Heart left ventricle (tissue), 16 donors: Measurements from ENCODE around the gene FDCSP. TPM values are rescaled to one million over a fixed set of nuclear protein-coding genes. Genes with fewer than 3 reads are reported as not detected.

Experiments
- ATAC-seq, 4 donors: fragments of 200-7000 bp; cut with Tn5 transposase; one replicate each; pipeline ENCODE4 v1.9.1; 2020 to 2022; ENCODE audit warnings: moderate library complexity in 4 of 4, mild to moderate bottlenecking in 3 of 4, moderate number of reproducible peaks in 1 of 4
- DNase-seq, 5 donors: peaks; one replicate each; pipeline ENCODE4 v3.0.0-alpha.2; 2020
- H3K27ac ChIP-seq, 12 donors: fragments of 200-600 bp; sonication (generic) in 4 of 12; one replicate each; pipeline versions ENCODE4 v1.5.0 to v1.8.0; 2016 to 2022; ENCODE audit warnings: mild to moderate bottlenecking in 2 of 12
- H3K27me3 ChIP-seq, 9 donors: fragments of 200-600 bp; sonication (generic) in 2 of 9; one replicate each; pipeline versions ENCODE4 v1.5.1 to v1.8.0; 2016 to 2022; ENCODE audit warnings: mild to moderate bottlenecking in 3 of 9
- H3K36me3 ChIP-seq, 9 donors: fragments of 200-600 bp; sonication (generic) in 2 of 9; one replicate each; pipeline versions ENCODE4 v1.5.0 to v1.8.0; 2018 to 2022; ENCODE audit warnings: mild to moderate bottlenecking in 2 of 9
- H3K4me1 ChIP-seq, 12 donors: fragments of 200-600 bp; sonication (generic) in 4 of 12; one replicate each; pipeline versions ENCODE4 v1.5.0 to v1.8.0; 2016 to 2022; ENCODE audit warnings: mild to moderate bottlenecking in 3 of 12
- H3K4me3 ChIP-seq, 12 donors: fragments of 200-600 bp; sonication (generic) in 4 of 12; one replicate each; pipeline versions ENCODE4 v1.5.0 to v1.8.0; 2017 to 2022; ENCODE audit warnings: mild to moderate bottlenecking in 9 of 12, moderate library complexity in 4 of 12
- H3K9me3 ChIP-seq, 12 donors: fragments of 200-600 bp; sonication (generic) in 4 of 12; one replicate each; pipeline versions ENCODE4 v1.5.0 to v1.8.0; 2016 to 2022; ENCODE audit warnings: mild to moderate bottlenecking in 1 of 12
- POLR2A ChIP-seq, 2 donors: fragments of 450-650 bp; IDR thresholded peaks; one replicate each; pipeline ENCODE4 v1.6.1; 2017; ENCODE audit warnings: antibody characterized with exemption in 2 of 2, mild to moderate bottlenecking in 2 of 2, moderate library complexity in 2 of 2
- WGBS, 4 donors: extraction: QIAGEN DNeasy Blood & Tissue Kit in 2 of 4; methylation state at CpG; one replicate each; pipeline versions ENCODE4 v1.1.5 to v1.1.7; 2013 to 2018; 5-methylcytosine and 5-hydroxymethylcytosine counted together
- intact Hi-C, 10 donors: fragments of 100-400 bp; cut with DNase I; formaldehyde crosslinking; loops; one replicate each; pipeline versions ENCODE4 v1.11.1 to v1.14.2; 2022
- polyA plus RNA-seq, 2 donors: library from polyadenylated mRNA; stranded (reverse); fragments of 200-250 nt; gene quantifications; one replicate each; pipeline ENCODE4 v1.2.3, GENCODE V29; 2013
- total RNA-seq, 9 donors: library from RNA; depleted of rRNA in 2 of 9; stranded (reverse); fragments of >200 nt in 2 of 9; fragmentation: NEBNext Ultra II Directional in 3 of 9; extraction: Animal tissue kit (Norgen Biotek cat#: 25700) in 3 of 9; gene quantifications; one replicate each; pipeline versions ENCODE4 v1.1.0 to v1.2.4, GENCODE V29; 2016 to 2023
- TF ChIP-seq, protein P1 (sequence below), 12 donors: fragments of 200-600 bp; sonication (generic) in 4 of 12; IDR thresholded peaks; one replicate each; pipeline versions ENCODE4 v1.5.0 to v1.8.0; 2018 to 2022; ENCODE audit warnings: antibody characterized with exemption in 12 of 12, mild to moderate bottlenecking in 5 of 12
- donor health status: ischemic (EF 13 %, LVEDD 7.1; RV severe dilation, severe dysfunction).
- donor health status: healthy with polysubstance abuse.
- donor health status: DM: no; HTN: yes; CAD: no.
- donor health status: DM: no; HTN: no; CAD: no.
- donor health status: ischemic (EF 25% LVEDD 6.9; RV normal size, moderate dysfunction).
- donor health status: ischemic (EF 25% LVEDD 5.7; RV mildly dilated, moderate dysfunction).
- donor health status: healthy.
- donor health status: DM: yes; HTN: yes; CAD: no.
- donor health status: ischemic (EF 35%, LVEDD 5.7; RV mildly dilated, moderate dysfunction).
- donor health status: nonischemic (EF 11% LVEDD 7.7; RV severe dilation, severe dysfunction).
- donor health status: DM: yes; HTN: yes; CAD: no.
- donor health status: PGD.
- donor health status: ischemic (EF 29% LVEDD 5.4; RV normal size, mild dysfunction).
- donor health status: nonischemic (EF 23%, LVEDD 6.1; RV moderate dilation, normal function).

The FDCSP gene
- total and polyA plus RNA-seq, 11 donors: not detected

DNA sequence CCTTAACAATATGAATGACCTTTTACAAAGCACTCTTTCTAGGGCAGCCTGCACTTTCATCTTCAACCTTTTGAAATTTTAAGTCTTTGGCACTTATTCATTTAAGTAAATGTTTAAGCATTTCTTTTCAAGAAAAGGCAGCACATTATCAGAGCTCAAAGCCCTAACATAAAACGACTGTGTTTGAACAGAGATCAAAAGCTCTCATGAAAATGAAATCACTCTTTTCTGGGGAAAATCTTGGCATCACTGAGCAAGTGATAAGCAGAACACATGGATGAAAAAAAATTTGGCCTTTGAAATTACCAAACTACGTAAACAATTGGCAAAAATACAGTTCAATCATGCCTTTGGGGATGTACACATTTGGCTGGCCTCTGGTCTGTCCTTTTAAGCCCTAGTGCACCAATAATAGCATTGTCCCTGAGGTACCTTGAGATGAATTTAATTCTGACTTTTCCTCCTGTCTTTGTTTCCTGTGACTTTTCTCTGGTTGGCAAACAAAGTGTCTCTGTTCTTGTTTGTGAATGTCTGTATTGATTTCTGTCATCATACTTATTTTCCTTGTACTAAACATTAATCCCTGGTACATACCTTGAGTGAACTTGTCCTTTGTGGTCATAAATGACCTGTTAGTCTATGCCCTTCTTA, 43.3 kb upstream of the FDCSP start:
- no peaks in the 10 kb centered on the region for H3K4me1 ChIP-seq
- DNase-seq (no peak), ATAC-seq (no peak)
- H3K27ac ChIP-seq: no peak overlapping the region
- no peaks in the 10 kb centered on the region for H3K36me3 ChIP-seq
- no peak overlapping the region for H3K4me3 ChIP-seq
- 47 to 64% (median 52%) methylated on average over 2 of the region's 2 CpGs for WGBS, 4 donors
- no peaks in the 10 kb centered on the region for H3K9me3 ChIP-seq
- TF ChIP-seq POLR2A (IDR thresholded peaks at IDR 0.05): no peak
- TF ChIP-seq, protein P1, sequence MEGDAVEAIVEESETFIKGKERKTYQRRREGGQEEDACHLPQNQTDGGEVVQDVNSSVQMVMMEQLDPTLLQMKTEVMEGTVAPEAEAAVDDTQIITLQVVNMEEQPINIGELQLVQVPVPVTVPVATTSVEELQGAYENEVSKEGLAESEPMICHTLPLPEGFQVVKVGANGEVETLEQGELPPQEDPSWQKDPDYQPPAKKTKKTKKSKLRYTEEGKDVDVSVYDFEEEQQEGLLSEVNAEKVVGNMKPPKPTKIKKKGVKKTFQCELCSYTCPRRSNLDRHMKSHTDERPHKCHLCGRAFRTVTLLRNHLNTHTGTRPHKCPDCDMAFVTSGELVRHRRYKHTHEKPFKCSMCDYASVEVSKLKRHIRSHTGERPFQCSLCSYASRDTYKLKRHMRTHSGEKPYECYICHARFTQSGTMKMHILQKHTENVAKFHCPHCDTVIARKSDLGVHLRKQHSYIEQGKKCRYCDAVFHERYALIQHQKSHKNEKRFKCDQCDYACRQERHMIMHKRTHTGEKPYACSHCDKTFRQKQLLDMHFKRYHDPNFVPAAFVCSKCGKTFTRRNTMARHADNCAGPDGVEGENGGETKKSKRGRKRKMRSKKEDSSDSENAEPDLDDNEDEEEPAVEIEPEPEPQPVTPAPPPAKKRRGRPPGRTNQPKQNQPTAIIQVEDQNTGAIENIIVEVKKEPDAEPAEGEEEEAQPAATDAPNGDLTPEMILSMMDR (IDR thresholded peaks at IDR 0.05): no peak
- intact Hi-C loops: no loop called here
- H3K27me3 ChIP-seq: no peaks in the 10 kb centered on the region

DNA sequence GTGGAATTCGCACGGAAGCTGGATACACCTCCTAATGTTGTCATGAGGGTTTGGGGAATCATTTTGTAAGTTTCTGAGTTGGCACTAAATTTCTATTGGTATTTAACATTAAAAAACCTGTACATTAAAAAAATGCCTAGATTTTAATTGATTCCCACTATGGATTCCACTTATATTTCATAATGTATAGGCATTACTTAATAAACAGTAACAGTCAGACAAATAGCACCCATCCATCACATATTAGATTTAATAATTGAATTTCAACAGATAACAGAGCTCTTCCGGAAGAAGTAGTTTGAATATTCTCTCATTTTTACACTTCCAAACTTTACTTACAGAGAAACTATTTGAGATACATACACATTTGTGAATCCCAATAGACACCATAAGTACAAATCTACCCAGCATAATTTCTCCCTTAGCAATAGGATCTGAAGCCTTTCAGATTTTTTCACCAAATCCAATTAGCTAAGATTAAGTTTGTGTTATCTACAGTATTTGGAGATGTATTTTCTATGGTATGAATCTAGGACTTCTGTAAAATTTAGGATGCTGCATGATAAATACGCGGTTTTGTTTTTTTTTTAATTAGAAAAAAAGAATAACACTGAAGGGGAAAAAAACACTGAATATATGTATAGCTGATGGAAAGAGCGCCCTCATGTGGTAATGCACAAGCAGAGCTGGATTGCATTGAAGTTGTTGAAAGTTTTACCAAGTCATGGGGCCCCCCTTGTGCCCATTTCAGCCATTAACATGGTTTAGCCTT, 42.6 kb upstream of the FDCSP start:
- H3K36me3 ChIP-seq: no peaks in the 10 kb centered on the region
- H3K27me3 ChIP-seq: no peaks in the 10 kb centered on the region
- TF ChIP-seq POLR2A (IDR thresholded peaks at IDR 0.05): no peak
- TF ChIP-seq, protein P1 (IDR thresholded peaks at IDR 0.05): peak in 8 of 12 donors; percentile 7 to 49 (median 34)
- H3K27ac ChIP-seq: no peak overlapping the region
- ATAC-seq (no peak), DNase-seq (no peak)
- H3K9me3 ChIP-seq: no peaks in the 10 kb centered on the region
- no peaks in the 10 kb centered on the region for H3K4me1 ChIP-seq
- intact Hi-C loops: no loop called here
- 48 to 57% (median 53%) methylated on average over 6 of the region's 6 CpGs for WGBS, 4 donors
- no peak overlapping the region for H3K4me3 ChIP-seq

DNA sequence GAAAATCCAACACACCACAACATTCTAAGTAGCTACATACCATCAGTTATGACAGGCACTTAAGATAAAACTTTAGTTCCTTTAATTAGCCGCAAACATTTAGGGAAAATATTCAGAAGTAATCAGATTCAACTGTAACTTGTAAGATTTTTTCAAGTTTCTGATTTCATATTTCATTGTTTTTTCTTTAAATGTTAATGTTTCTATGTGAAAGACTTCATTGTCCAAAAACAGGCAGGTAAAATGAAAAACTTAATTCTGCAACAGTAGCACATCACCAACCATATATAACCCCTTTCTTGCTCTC, 42.0 kb upstream of the FDCSP start:
- TF ChIP-seq, protein P1 (IDR thresholded peaks at IDR 0.05): peak in 2 of 12 donors; percentile 3 to 16
- TF ChIP-seq POLR2A (IDR thresholded peaks at IDR 0.05): no peak
- Histone ChIP-seq H3K27ac (no peak overlapping the region), H3K27me3 (no peaks in the 10 kb centered on the region), H3K9me3 (no peaks in the 10 kb centered on the region), H3K36me3 (no peaks in the 10 kb centered on the region), H3K4me3 (no peak overlapping the region), H3K4me1 (no peaks in the 10 kb centered on the region)
- 51 to 68% (median 61%) methylated on average over 1 of the region's 1 CpG for WGBS, 4 donors
- intact Hi-C loops: no loop called here
- DNase-seq: no peak
- no peak for ATAC-seq

DNA sequence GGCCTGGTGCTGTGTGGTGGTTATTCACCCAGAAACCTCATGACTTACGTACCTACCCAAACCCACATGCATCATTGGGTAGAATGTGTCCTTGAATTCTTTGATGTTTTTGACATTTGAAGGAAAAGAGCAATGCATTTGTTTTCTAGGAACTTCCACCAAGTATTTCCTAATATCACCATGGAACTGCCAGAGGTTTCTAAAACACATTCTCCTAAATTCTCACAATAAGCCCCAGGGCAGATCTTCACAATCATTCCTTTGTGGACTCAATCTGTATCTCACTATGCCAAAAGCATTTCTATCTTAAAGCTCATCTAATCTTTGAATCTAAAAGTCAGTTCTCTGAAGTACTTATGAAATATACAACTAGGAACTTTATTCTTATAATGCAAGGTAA, 38.7 kb upstream of the FDCSP start:
- TF ChIP-seq POLR2A (IDR thresholded peaks at IDR 0.05): no peak
- TF ChIP-seq, protein P1 (IDR thresholded peaks at IDR 0.05): no peak
- ATAC-seq: no peak
- Histone ChIP-seq H3K4me1 (no peaks in the 10 kb centered on the region), H3K27me3 (no peaks in the 10 kb centered on the region), H3K27ac (no peak overlapping the region), H3K36me3 (no peaks in the 10 kb centered on the region), H3K4me3 (no peak overlapping the region), H3K9me3 (peaks cover 0 to 4% (median 0%) of the 10 kb centered on the region in 12 donors)
- 84 to 93% (median 87%) methylated on average over 1 of the region's 1 CpG for WGBS, 4 donors
- DNase-seq: no peak
- intact Hi-C loops: no loop called here
